Activated T-cell treated with anti-CD3 and anti-CD28 coated beads for 4 hours (primary cell): Measurements from ENCODE around the gene DRC1.

Source experiments
- DNase-seq: peaks from one replicate; pipeline ENCODE4 v3.0.0-alpha.2; 2020

Gene DRC1

DNA sequence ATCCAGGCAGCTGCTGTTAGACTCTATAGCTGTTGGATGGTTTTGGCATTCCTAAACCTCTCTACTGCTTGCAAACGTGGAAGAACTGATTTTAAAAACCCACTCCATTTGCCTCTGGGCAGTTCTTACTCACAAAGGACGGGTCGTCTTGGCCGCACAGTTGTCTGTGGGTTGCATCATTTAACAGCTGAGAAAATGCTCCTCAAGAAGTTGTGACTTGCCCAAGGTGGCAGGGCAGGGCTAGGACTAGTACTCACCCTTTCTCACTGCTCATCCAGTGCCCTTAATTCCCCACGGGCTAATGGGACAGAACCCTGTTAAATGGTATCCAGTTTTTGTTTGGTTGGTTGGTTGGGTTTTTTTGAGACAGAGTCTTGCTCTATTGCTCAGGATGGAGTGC lies 997 bp upstream of the DRC1 start:
- no peak for DNase-seq

DNA sequence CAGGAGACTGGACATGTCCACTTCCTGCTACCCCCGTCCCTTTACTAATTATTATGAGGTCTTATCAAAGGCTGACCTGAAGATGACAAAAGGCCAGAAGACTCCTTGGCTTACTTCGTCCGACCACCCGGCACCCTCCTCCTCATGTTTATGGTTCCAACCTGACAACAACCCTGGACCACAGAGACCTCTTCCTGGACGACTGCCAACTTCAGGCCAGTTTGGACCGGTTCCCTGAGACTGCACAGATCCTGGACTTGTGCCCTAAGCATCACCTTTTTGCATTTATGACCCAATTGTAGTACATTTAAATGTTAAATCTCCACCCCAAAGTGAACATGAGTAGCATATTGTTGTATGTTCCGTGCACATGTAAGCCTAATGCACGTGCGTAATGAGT lies 5.8 kb downstream of the DRC1 start:
- no peak for DNase-seq

- DNase-seq = no peak
These were observed 8.1 kb downstream of the DRC1 start for GRCh38 chr2:26409785-26410184.

- no peak for DNase-seq
These were observed 9.1 kb downstream of the DRC1 start for GRCh38 chr2:26410764-26411243.

DNA sequence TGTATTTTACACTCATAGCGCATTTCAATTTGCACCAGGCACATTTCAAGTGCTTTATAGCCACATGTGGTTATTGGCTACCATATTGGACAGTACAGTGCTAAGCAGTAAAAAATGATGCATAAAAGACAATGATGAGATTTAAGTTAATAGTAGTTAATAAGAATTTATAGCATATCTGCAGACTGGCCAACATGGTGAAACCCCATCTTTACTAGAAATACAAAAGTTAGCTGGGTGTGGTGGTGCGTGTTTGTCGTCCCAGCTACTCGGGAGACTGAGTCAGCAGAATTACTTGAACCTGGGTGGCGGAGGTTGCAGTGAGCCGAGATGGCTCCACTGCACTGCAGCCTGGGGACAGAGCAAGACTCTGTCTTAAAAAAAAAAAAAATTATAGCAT lies 9.7 kb downstream of the DRC1 start:
- DNase-seq = no peak

DNA sequence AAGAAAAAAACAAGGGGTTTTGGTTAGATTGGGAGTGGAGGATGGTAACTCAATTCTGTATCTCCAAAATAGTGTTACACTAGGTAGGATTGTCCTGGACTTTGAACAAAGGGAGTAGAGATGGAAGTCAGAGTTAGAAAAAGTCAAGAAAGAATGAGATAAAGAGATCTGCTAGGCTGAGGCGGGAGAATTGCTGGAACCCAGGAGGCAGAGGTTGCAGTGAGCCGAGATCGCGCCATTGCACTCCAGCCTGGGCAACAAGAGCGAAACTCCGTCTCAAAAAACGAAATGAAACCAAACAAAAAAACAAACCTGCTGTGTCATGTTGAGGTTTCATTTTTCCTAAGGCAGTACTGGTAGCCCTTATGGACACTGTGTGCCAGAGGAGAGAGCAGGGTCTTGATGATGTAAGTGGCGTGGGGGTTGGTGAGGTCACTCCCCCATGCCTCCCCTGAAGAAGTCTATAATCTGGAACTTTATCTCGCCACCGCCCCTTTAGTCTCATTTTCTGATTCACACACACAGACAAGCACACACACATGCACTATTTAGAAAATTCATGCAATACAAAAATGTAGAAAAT lies 10.5 kb downstream of the DRC1 start:
- no peak for DNase-seq

DNA sequence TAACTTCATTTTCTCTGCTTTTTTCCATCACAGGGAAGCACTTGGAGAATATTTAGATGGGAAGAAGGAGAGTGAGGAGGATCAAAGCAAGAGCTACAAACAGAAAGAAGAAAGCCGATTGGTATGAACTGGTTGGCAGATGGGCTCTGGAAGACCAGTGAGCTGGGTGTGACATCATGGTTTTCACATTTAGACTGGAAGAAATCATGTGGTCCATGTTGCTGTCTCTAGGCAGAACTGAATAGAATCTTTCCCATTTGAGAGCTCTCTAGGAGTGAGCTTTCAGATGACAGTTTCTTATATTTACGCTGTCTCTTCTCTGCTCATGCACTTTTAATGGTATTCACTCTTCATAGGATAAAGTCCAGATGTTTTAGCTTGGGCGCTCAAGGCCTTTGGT lies 12.6 kb downstream of the DRC1 start:
- DNase-seq = no peak

GRCh38 chr2:26421961-26422360 lies 20.2 kb downstream of the DRC1 start:
- DNase-seq = no peak

DNA sequence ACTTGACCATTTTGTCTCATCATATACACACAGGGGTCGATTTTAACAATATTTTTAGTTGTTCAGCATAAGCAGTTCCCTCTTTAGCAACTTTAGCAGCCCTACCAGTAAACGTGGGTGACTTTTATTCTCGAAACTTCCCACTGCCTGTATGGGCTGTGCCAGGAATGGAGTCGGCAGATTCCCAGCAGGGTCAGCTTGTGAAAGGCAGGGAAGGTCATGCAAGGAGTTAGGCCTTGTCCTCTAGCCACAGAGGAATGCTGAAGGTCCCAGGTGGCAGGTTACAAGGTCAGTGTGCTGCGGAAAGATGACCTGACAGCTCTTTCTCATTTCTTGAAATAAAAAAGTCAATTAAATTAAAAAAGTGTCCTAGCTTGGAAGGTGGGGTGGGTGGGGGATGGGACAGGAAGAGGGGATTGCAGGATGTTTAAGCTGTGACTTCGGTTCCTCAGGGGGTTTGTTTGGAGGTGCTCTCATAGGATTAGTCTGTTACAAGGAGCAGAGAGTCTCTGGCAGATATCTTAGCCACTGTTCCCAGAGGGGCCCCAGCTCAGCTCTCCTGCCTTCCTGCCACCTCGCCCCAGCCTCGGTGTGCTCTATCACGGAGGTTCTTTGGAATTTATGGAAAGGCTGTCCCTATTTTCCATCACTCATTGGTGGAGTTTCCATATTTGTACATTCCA lies 21.4 kb downstream of the DRC1 start:
- no peak for DNase-seq

DNA sequence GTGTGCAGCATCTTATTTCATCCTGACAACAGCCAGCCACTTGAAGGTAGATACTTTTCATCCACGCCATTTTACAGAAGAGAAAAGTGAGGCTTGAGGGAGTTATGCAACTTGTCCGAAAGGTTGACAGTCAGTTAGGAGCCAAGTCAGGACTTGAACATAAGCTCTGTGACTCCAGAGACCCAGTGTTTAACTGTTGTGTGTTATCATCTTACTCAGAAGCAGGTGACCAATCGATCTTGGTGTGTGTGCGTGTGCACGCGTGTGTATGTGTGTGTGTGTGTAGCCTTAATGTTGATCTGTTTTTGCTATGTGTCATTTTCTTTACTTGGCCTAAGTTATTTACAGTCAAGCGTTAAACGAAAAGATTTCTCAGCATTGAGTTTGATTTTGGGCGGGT lies 22.0 kb downstream of the DRC1 start:
- DNase-seq = no peak

DNA sequence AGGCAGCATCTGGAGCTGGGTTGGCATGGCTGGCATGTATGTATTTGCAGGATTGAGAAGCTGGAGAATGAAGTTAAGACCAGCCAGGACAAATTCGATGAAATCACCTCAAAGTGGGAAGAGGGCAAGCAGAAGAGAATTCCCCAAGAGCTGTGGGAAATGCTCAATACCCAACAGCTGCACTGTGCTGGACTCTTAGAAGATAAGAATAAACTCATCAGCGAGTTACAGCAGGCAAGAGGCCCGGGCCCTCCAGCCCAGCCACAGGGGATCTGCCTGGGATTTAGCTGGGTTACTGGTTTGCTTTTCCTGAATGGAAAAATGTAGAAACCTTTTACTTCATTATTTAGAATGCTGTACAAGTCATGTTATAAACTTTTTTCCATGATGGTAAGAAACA lies 22.5 kb downstream of the DRC1 start:
- DNase-seq = no peak

GRCh38 chr2:26428846-26429245 lies 27.1 kb downstream of the DRC1 start:
- DNase-seq = no peak

- no peak for DNase-seq
These were observed 28.3 kb downstream of the DRC1 start for GRCh38 chr2:26429779-26430578.

DNA sequence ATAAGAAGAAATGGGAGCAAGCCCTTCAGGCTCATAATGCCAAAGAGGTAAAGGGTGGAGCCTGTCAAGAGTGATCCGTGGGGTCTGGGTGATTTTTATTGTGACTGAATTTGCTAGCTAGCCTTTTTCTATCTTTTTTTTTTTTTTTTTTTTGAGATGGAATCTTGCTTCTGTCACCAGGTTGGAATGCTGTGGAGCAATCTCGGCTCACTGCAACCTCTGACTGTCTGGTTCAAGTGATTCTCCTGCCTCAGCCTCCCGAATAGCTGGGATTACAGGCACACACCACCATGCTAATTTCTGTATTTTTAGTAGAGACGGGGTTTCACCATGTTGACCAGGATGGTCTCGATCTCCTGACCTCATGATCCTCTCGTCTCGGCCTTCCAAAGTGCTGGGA lies 29.1 kb downstream of the DRC1 start:
- DNase-seq = no peak

DNA sequence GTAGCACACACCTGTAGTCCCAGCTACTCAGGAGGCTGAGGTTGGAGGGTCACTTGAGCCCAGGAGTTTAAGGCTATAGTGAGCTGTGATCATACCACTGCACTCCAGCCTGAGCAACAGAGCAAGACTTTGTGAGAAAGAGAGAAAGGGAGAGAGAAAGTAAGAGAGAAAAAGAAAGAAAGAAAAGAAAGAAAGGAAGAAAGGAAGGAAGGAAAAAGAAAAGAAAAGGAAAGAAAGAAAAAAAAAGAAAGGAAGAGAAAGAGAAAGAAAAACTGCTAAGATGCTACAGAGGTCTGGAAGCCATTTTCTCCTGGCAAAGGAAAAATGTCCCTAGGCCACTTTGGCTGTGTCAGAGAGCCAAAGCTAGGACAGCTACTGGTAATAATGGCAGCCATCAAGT lies 30.6 kb downstream of the DRC1 start:
- DNase-seq = no peak

- DNase-seq = no peak
These were observed 31.1 kb downstream of the DRC1 start for GRCh38 chr2:26432859-26433258.

GRCh38 chr2:26435106-26435505 lies 33.4 kb downstream of the DRC1 start:
- no peak for DNase-seq

GRCh38 chr2:26438526-26438925 lies 36.8 kb downstream of the DRC1 start:
- no peak for DNase-seq

GRCh38 chr2:26438926-26439325 lies 37.2 kb downstream of the DRC1 start:
- DNase-seq = no peak

DNA sequence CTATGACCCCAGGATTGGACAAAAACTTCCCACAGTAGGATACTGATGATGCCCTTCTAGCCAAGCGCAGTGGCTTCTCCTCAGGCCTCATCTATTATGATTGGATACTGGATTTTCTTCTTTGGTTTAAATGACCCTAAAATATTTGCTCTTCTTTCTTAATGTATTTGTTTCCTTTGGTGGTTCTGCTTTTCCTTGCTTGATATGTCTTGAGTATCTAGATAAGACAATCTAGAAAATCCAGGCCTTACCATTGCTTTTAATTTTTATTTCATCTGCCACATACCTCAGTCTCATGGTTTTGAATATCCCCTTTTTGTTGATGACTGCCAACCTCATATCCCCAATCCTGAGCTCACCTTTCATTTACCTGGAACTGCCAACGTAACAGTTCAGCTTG lies 40.6 kb downstream of the DRC1 start:
- DNase-seq = no peak

DNA sequence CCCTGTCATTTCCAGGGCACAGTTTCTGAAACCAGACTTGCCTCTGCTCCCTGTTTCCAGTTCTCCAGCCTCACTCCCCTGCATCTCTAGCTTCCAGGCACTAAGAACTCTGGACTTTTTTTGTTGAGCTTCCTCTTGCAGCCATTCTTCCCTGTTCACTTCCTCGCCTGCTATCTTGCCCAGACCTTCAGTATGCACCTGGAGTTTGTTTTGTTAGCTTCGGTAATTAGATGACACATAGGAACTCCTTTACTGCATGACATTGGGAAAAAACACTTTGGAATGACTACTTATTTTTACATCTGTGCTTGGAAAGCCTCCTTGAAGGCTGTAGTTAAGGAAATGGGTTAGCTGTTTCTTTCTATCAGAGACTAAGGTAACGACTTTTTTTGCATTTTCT lies 41.0 kb downstream of the DRC1 start:
- no peak for DNase-seq

- no peak for DNase-seq
These were observed 42.5 kb downstream of the DRC1 start for GRCh38 chr2:26444236-26444635.

DNA sequence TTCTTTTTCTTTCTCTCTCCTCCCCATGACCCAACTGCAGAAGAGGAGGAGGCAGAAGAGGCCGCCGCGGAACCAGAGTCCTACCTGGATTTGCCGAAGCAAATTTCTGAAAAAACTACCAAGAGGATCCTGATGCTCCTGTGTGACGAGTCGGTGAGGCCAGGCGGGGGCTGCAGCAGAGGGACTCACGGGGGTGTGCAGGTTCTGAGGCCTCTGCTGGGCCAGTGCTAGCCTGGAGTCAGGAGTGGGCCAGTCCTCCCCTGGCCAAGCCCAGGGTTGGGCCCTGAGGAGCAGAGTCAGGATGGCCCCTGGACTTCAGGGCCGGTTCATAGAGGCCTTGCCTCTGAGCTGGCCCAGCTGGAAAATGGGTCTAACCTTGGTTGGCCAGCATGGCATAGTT lies 46.9 kb downstream of the DRC1 start:
- no peak for DNase-seq
